Activated CD8-positive, alpha-beta T cell treated with anti-CD3 and anti-CD28 coated beads for 36 hours (primary cell): Measurements from ENCODE around the gene PTPRN2. TPM values are rescaled to one million over a fixed set of nuclear protein-coding genes. Genes with fewer than 3 reads are reported as not detected.

Experiments used
- ATAC-seq: fragments of 200-7000 bp; cut with Tn5 transposase; one replicate; pipeline ENCODE4 v1.10.0; 2021; ENCODE audit warnings: mild to moderate bottlenecking, moderate library complexity
- CTCF ChIA-PET: fragments of 350-600 bp; sonication (Branson Sonifier 250); formaldehyde crosslinking; loops from one replicate; lab custom pipeline; 2021; ENCODE audit warnings: antibody characterized with exemption; lab: Charles Lee
- POLR2A ChIA-PET: fragments of 350-600 bp; sonication (Branson Sonifier 250); formaldehyde crosslinking; loops from one replicate; lab custom pipeline; 2021; ENCODE audit warnings: antibody characterized with exemption; lab: Charles Lee
- DNase-seq: peaks from one replicate; pipeline ENCODE4 v3.0.0-alpha.2; 2020
- H3K27ac Mint-ChIP-seq: one replicate; pipeline ENCODE4 v1.8.0; 2021; ENCODE audit warnings: mild to moderate bottlenecking, mixed read lengths
- H3K27me3 Mint-ChIP-seq: one replicate; pipeline ENCODE4 v1.8.0; 2021; ENCODE audit warnings: mixed read lengths
- H3K36me3 Mint-ChIP-seq: one replicate; pipeline ENCODE4 v1.8.0; 2021; ENCODE audit warnings: low read depth, mixed read lengths
- H3K4me1 Mint-ChIP-seq: one replicate; pipeline ENCODE4 v1.8.0; 2021; ENCODE audit warnings: low read depth, mixed read lengths
- H3K4me3 Mint-ChIP-seq: one replicate; pipeline ENCODE4 v1.8.0; 2021; ENCODE audit warnings: mild to moderate bottlenecking, moderate library complexity, mixed read lengths
- H3K9me3 Mint-ChIP-seq: one replicate; pipeline ENCODE4 v1.8.0; 2021; ENCODE audit warnings: mixed read lengths
- intact Hi-C: fragments of 100-400 bp; cut with micrococcal nuclease; formaldehyde crosslinking; loops from one replicate; pipeline ENCODE4 v1.10.0; 2022
- total RNA-seq, 2 experiments: library from RNA; stranded (reverse); gene quantifications; one replicate each; pipeline ENCODE4 v1.2.3, GENCODE V29; 2021
- TF ChIP-seq, protein P1 (sequence below): fragments of 200-600 bp; IDR thresholded peaks from one replicate; pipeline ENCODE4 v1.8.0; 2022; ENCODE audit warnings: antibody characterized with exemption, mild to moderate bottlenecking

PTPRN2 gene
- total RNA-seq, 2 experiments from 2014 or later, result 0.49 to 0.65 TPM

DNA sequence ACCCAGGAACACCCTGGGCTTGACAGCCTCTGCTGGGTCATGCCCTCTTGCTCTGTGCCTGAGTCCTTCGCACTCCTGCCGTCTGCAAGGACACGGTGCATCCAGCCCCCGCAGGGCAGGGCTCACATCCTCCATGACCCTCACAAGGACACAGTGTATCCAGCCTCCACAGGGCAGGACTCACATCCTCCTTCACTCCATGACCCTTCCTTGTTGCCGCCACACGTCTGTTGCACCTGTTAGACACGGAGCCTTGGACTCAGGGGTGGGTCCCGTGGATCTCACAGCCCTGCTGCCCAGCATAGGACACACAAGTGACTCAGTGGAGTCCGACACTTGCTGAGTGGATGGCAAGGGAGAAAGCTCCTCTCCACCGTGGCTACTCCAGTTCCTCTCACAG is 750.1 kb downstream of the PTPRN2 start:
- Mint-ChIP-seq H3K36me3 (no peaks in the 10 kb centered on the region), H3K4me3 (no peak overlapping the region), H3K27ac (no peak overlapping the region), H3K27me3 (no peaks in the 10 kb centered on the region), H3K9me3 (no peaks in the 10 kb centered on the region), H3K4me1 (no peaks in the 10 kb centered on the region)
- no peak for DNase-seq
- no peak for ATAC-seq
- intact Hi-C loops, result no loop called here
- ChIA-PET POLR2A (no interaction called here), CTCF (no interaction called here)
- TF ChIP-seq, protein P1, sequence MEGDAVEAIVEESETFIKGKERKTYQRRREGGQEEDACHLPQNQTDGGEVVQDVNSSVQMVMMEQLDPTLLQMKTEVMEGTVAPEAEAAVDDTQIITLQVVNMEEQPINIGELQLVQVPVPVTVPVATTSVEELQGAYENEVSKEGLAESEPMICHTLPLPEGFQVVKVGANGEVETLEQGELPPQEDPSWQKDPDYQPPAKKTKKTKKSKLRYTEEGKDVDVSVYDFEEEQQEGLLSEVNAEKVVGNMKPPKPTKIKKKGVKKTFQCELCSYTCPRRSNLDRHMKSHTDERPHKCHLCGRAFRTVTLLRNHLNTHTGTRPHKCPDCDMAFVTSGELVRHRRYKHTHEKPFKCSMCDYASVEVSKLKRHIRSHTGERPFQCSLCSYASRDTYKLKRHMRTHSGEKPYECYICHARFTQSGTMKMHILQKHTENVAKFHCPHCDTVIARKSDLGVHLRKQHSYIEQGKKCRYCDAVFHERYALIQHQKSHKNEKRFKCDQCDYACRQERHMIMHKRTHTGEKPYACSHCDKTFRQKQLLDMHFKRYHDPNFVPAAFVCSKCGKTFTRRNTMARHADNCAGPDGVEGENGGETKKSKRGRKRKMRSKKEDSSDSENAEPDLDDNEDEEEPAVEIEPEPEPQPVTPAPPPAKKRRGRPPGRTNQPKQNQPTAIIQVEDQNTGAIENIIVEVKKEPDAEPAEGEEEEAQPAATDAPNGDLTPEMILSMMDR, result no peak

DNA sequence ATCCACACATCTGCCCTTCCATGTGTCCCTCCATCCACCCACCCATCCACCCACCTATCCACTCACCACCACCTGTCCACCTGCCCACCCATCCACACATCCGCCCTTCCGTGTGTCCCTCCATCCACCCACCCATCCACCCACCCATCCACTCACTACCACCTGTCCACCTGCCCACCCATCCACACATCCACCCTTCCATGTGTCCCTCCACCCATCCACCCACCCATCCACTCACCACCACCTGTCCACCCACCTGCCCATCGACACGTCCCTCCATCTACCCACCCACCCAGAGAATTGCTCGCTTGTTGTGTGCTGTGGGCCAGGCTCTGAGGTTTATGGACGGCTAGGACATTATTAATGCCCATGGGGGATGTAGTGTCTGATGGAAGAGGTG is 750.6 kb downstream of the PTPRN2 start:
- H3K36me3 Mint-ChIP-seq, result no peaks in the 10 kb centered on the region
- ChIA-PET POLR2A (no interaction called here), CTCF (no interaction called here)
- intact Hi-C loops, result no loop called here
- H3K27ac Mint-ChIP-seq, result no peak overlapping the region
- TF ChIP-seq, protein P1, result no peak
- H3K27me3 Mint-ChIP-seq, result no peaks in the 10 kb centered on the region
- DNase-seq (no peak), ATAC-seq (no peak)
- no peaks in the 10 kb centered on the region for H3K4me1 Mint-ChIP-seq
- H3K4me3 Mint-ChIP-seq, result no peak overlapping the region
- no peaks in the 10 kb centered on the region for H3K9me3 Mint-ChIP-seq

DNA sequence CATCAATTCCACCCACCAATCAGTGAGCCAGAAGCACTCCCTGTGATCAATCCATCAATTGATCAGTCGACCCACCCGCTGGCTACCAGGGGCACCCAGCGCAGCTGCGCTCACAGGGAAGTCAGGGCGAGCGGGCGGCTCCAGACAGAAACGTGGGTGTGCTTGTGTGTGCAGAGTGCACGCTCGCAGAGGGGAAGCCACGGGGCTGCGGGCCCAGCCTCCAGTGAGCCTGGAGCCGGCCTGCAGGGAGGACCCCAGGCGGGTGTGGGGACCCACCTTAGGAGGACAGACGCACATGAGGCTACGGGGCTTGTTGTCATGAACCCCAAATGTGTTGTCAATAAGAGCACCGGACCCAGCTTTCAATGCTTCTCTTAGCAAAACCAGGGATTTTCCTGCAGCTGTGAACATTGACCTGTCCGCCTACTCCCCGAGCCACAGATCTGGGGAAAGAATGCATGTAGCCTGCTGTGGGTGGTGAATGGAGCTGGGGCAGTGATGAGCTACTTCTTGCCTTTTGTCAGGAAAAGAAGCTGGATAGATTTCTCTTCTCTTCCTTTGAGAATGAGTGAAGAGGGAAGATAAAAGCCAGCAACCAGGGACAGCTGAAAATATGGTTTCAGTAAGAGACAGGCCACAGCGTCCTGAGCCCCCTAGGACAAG is 753.0 kb downstream of the PTPRN2 start:
- TF ChIP-seq, protein P1, result no peak
- no peaks in the 10 kb centered on the region for H3K9me3 Mint-ChIP-seq
- H3K36me3 Mint-ChIP-seq, result no peaks in the 10 kb centered on the region
- H3K4me3 Mint-ChIP-seq, result no peak overlapping the region
- no peak overlapping the region for H3K27ac Mint-ChIP-seq
- no peaks in the 10 kb centered on the region for H3K27me3 Mint-ChIP-seq
- no peak for DNase-seq
- H3K4me1 Mint-ChIP-seq, result no peaks in the 10 kb centered on the region
- ATAC-seq, result no peak
- intact Hi-C loops, result no loop called here
- ChIA-PET CTCF (interaction anchor here (0.7 to 1.0 kb wide), 2 partner anchors 17 to 40 kb away, joined by 3 read pairs; no protein-coding TSS in a partner anchor), POLR2A (no interaction called here)

DNA sequence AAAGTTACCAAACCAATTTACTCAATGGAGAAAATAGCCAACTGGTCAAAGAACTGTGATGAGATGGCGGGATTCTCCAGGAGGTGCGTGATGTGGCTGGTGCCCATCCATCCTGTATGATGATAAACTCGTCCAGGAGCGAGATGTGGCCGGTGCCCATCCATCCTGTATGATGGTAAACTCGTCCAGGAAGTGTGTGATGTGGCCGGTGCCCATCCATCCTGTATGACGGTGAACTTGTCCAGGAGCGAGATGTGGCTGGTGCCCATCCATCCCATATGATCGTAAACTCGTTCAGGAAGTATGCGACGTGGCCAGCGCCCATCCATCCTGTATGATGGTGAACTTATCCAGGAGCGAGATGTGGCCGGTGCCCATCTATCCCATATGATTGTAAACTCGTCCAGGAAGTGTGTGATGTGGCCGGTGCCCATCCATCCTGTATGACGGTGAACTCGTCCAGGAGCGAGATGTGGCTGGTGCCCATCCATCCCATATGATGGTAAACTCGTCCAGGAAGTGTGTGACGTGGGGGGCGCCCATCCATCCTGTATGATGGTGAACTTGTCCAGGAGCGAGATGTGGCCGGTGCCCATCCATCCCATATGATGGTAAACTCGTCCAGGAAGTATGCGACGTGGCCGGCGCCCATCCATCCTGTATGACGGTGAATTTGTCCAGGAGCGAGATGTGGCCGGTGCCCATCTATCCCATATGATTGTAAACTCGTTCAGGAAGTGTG is 754.6 kb downstream of the PTPRN2 start:
- H3K27me3 Mint-ChIP-seq, result no peaks in the 10 kb centered on the region
- intact Hi-C loops, result no loop called here
- H3K9me3 Mint-ChIP-seq, result no peaks in the 10 kb centered on the region
- no peaks in the 10 kb centered on the region for H3K36me3 Mint-ChIP-seq
- CTCF ChIA-PET, result no interaction called here
- H3K4me1 Mint-ChIP-seq, result peaks cover 3% of the 10 kb centered on the region
- TF ChIP-seq, protein P1, result no peak
- ATAC-seq (no peak), DNase-seq (no peak)
- no peak overlapping the region for H3K4me3 Mint-ChIP-seq
- POLR2A ChIA-PET, result no interaction called here
- H3K27ac Mint-ChIP-seq, result no peak overlapping the region

DNA sequence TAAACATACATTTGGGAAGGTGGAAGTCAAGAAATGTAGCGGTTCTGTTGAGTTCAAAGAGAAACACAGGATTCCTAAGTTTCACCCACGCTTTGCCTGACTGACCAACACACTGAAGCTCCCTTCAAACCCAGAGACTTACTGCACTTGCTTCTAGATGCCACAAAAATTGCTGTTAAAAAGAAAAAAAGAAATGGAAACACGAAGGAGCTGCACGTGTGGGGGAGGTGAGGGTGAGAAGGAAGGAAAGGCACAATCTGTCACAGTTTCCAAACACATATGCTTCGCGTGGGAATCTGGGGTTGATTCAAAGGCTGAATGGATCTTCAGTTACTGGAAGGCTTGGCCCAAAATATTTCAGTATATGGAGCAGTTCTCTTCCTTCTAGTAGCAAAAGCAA is 755.2 kb downstream of the PTPRN2 start:
- ATAC-seq, result no peak
- Mint-ChIP-seq H3K27ac (no peak overlapping the region), H3K4me1 (peaks cover 9% of the 10 kb centered on the region), H3K27me3 (no peaks in the 10 kb centered on the region), H3K4me3 (no peak overlapping the region), H3K9me3 (no peaks in the 10 kb centered on the region), H3K36me3 (no peaks in the 10 kb centered on the region)
- no peak for DNase-seq
- TF ChIP-seq, protein P1, result no peak
- intact Hi-C loops, result no loop called here
- ChIA-PET CTCF (no interaction called here), POLR2A (no interaction called here)
